ENCODE results near the gene STPG2.
"Not testable (repeated sequence)": the region's sequence is repeated elsewhere in the genome, so short reads cannot be mapped to it uniquely, and the experiment has no call there.

STPG2 gene

GRCh38 chr4:97938141-97938540, 205.1 kb downstream of the STPG2 start:
- DNase-seq: no peak

- no peak for DNase-seq
Measured at GRCh38 chr4:97924341-97924958, 218.8 kb downstream of the STPG2 start.

GRCh38 chr4:97923096-97923495, 220.2 kb downstream of the STPG2 start:
- no peak for DNase-seq

- DNase-seq: no peak
Measured at GRCh38 chr4:97917115-97917514, 226.2 kb downstream of the STPG2 start.

- no peak for DNase-seq
Measured at GRCh38 chr4:97912156-97912555, 231.1 kb downstream of the STPG2 start.

GRCh38 chr4:97911236-97911906, 231.9 kb downstream of the STPG2 start:
- no peak for DNase-seq

GRCh38 chr4:97910005-97910404, 233.3 kb downstream of the STPG2 start:
- no peak for DNase-seq

- DNase-seq: not testable (repeated sequence)
Measured at GRCh38 chr4:97903436-97904189, 239.7 kb downstream of the STPG2 start.

GRCh38 chr4:97900229-97900628, 243.0 kb downstream of the STPG2 start:
- no peak for DNase-seq

- DNase-seq: no peak
Measured at GRCh38 chr4:97892592-97893266, 250.5 kb downstream of the STPG2 start.

- DNase-seq: no peak
Measured at GRCh38 chr4:97879942-97880341, 263.3 kb downstream of the STPG2 start.

GRCh38 chr4:97868097-97868496, 275.2 kb downstream of the STPG2 start:
- no peak for DNase-seq

GRCh38 chr4:97867557-97868091, 275.7 kb downstream of the STPG2 start:
- no peak for DNase-seq

- DNase-seq: no peak
Measured at GRCh38 chr4:97866821-97867556, 276.3 kb downstream of the STPG2 start.

GRCh38 chr4:97851115-97851514, 292.2 kb downstream of the STPG2 start:
- DNase-seq: no peak

GRCh38 chr4:97845758-97846157, 297.5 kb downstream of the STPG2 start:
- no peak for DNase-seq

- DNase-seq: no peak
Measured at GRCh38 chr4:97841512-97841911, 301.8 kb downstream of the STPG2 start.

- DNase-seq: no peak
Measured at GRCh38 chr4:97836662-97837061, 306.6 kb downstream of the STPG2 start.

GRCh38 chr4:97828646-97829045, 314.6 kb downstream of the STPG2 start:
- no peak for DNase-seq

- DNase-seq: no peak
Measured at GRCh38 chr4:97819294-97819693, 324.0 kb downstream of the STPG2 start.

GRCh38 chr4:97812768-97813167, 330.5 kb downstream of the STPG2 start:
- DNase-seq: no peak

- no peak for DNase-seq
Measured at GRCh38 chr4:97786306-97786920, 356.9 kb downstream of the STPG2 start.

Data from HCEC 1CT (cell line).